Thymus (tissue), 11 donors: Measurements from ENCODE around the gene FOS. TPM values are rescaled to one million over a fixed set of nuclear protein-coding genes. Genes with fewer than 3 reads are reported as not detected.

ENCODE experiments used
- DNase-seq, 9 donors: peaks; one replicate each; pipeline ENCODE4 v3.0.0-alpha.2; 2013; ENCODE audit warnings: low spot score in 9 of 9, low read depth in 6 of 9, missing footprints in 1 of 9
- H3K27ac ChIP-seq, 2 donors: one replicate each; pipeline ENCODE4 v1.5.1; 2013; ENCODE audit warnings: control low read depth in 1 of 2, low read depth in 1 of 2, low read length in 1 of 2, mild to moderate bottlenecking in 1 of 2, moderate library complexity in 1 of 2
- H3K27me3 ChIP-seq, 2 donors: one replicate each; pipeline ENCODE4 v1.5.1; 2013; ENCODE audit warnings: low read length in 1 of 2; ENCODE audit not compliant: control insufficient read depth in 2 of 2, insufficient read depth in 1 of 2
- H3K36me3 ChIP-seq, 2 donors: one replicate each; pipeline ENCODE4 v1.5.1; 2013; ENCODE audit warnings: low read length in 1 of 2, mild to moderate bottlenecking in 1 of 2, moderate library complexity in 1 of 2; ENCODE audit not compliant: control insufficient read depth in 2 of 2, insufficient read depth in 2 of 2
- H3K4me1 ChIP-seq, 2 donors: one replicate each; pipeline ENCODE4 v1.5.1; 2013; ENCODE audit warnings: low read length in 2 of 2; ENCODE audit not compliant: control insufficient read depth in 2 of 2, insufficient read depth in 2 of 2
- H3K4me3 ChIP-seq, 2 donors: one replicate each; pipeline ENCODE4 v1.5.1; 2013; ENCODE audit warnings: low read length in 2 of 2, control low read depth in 1 of 2, mild to moderate bottlenecking in 1 of 2
- H3K9me3 ChIP-seq, 2 donors: one replicate each; pipeline ENCODE4 v1.5.1; 2013; ENCODE audit warnings: low read length in 1 of 2, mild to moderate bottlenecking in 1 of 2; ENCODE audit not compliant: control insufficient read depth in 2 of 2, insufficient read depth in 1 of 2
- WGBS: extraction: QIAGEN DNeasy Blood & Tissue Kit; methylation state at CpG from one replicate; pipeline ENCODE4 v1.1.7; 2013; 5-methylcytosine and 5-hydroxymethylcytosine counted together
- polyA plus RNA-seq: library from polyadenylated mRNA; stranded (reverse); fragments of 200-250 nt; gene quantifications from one replicate; pipeline ENCODE4 v1.2.3, GENCODE V29; 2013
- total RNA-seq: library from RNA; stranded (reverse); fragments of 120-200 nt; gene quantifications from one replicate; pipeline ENCODE4 v1.2.4, GENCODE V29; 2013
- donor health status: healthy.

Gene FOS
- total and polyA plus RNA-seq, 2 donors: 143 to 253 TPM

DNA sequence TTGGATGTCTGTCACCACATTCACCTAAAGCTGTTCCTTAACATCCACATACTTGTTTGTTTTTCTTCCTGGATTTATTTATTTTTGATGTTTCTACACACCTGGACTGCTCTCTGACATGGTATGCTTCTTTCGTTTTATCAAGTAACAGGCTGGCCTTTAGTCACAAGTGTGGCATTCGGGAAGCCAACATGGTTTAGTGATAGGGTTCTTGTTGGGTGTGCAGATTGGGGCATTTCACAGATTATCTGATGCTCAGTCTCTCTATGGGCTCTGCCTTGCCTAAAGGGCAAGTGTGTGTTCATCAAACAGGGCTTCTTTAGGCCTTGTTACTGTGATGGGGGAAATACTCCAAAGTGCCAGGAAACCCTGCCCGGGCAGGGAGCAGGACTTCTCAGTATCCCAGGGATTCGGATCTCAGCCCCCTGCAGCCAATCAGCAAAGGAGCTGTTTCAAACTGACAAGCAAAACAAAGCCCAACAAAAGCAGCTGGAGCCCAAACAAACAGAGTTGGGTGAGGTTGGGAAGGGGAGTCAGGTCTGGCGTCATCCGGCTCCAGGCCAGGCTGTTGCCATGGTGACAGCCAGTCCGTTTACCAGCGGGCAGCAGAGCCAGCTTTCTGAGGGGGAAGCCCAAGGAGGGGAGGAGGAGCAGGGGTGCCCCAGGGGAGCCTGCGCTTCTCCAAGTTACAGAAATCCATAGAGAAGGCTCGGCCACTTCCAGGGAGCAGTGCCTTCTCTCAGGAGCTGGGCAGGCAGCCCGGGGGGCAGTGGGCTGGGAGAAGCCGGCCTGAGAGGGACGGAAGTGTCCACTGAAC is 31.9 kb downstream of the FOS start:
- no peak overlapping the region for H3K4me3 ChIP-seq
- 92% methylated on average over 13 of the region's 13 CpGs for WGBS
- H3K27me3 ChIP-seq: no peaks in the 10 kb centered on the region
- DNase-seq: peak in 1 of 9 donors; percentile 18
- no peaks in the 10 kb centered on the region for H3K9me3 ChIP-seq
- no peaks in the 10 kb centered on the region for H3K36me3 ChIP-seq
- H3K27ac ChIP-seq: peak overlapping the region; percentile 47 to 77
- peaks cover 0 to 8% of the 10 kb centered on the region in 2 donors for H3K4me1 ChIP-seq

DNA sequence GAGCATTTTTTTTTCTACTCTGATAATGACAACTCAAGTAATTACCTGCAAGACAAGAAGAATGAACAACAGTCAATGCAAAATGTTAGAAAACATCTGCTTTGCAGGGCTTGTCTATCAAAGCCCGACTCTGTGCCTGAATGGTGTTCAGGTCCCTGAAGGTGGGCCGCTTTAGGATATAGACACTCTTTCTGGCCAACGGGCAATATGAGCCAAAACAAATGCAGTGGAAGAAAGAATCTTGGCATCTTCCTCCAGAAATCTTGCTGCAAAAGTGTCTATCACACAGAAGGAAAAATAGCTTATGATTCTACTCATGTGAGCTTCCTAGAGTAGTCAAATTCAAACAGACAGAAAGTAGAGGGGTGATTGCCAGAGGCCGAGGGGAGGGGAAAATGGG is 32.7 kb downstream of the FOS start:
- Histone ChIP-seq H3K4me3 (no peak overlapping the region), H3K36me3 (no peaks in the 10 kb centered on the region), H3K9me3 (no peaks in the 10 kb centered on the region), H3K27ac (no peak overlapping the region), H3K27me3 (no peaks in the 10 kb centered on the region), H3K4me1 (peaks cover 0 to 8% of the 10 kb centered on the region in 2 donors)
- 93% methylated on average over 4 of the region's 4 CpGs for WGBS
- DNase-seq: no peak

DNA sequence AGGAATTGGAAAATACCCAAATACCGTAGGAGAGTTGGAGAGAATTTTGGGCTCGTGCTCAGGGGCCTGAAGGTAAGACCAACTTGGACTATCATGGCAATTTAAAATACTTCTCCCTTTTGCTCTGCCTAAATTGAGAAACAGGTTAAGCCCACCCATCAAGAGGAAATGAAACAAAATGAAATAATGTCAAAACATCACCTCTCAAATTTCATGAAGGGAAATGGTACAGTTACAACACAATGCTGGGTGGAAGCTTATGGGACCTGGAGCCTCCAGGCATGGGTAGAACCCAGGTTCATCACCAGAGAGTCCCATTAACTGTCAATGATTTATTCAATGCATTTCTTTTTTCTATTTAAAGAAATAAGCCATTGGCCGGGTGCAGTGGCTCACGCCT is 33.7 kb downstream of the FOS start:
- Histone ChIP-seq H3K36me3 (no peaks in the 10 kb centered on the region), H3K9me3 (no peaks in the 10 kb centered on the region), H3K4me3 (no peak overlapping the region), H3K4me1 (peaks cover 0 to 7% of the 10 kb centered on the region in 2 donors), H3K27me3 (no peaks in the 10 kb centered on the region), H3K27ac (no peak overlapping the region)
- DNase-seq: no peak
- 96% methylated on average over 4 of the region's 4 CpGs for WGBS

DNA sequence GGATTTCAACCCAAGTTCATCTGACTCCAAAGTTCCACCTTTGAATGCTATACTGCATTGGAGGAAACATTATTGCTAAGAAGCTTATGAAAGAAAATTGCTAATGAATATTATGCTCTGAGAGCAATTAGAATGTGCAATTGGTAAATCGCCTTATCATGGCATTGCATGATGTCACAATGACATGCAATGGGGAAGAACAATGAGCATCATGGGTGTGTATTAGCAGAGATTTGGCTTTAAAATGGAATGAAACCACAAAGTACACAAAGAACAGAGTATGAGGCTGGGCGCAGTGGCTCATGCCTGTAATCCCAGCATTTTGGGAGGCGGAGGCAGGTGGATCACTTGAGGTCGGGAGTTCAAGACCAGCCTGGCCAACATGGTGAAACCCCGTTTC is 34.7 kb downstream of the FOS start:
- Histone ChIP-seq H3K4me3 (no peak overlapping the region), H3K27ac (no peak overlapping the region), H3K36me3 (no peaks in the 10 kb centered on the region), H3K4me1 (peaks cover 0 to 3% of the 10 kb centered on the region in 2 donors), H3K9me3 (no peaks in the 10 kb centered on the region), H3K27me3 (no peaks in the 10 kb centered on the region)
- no peak for DNase-seq
- over 99% methylated on average over 5 of the region's 5 CpGs for WGBS

DNA sequence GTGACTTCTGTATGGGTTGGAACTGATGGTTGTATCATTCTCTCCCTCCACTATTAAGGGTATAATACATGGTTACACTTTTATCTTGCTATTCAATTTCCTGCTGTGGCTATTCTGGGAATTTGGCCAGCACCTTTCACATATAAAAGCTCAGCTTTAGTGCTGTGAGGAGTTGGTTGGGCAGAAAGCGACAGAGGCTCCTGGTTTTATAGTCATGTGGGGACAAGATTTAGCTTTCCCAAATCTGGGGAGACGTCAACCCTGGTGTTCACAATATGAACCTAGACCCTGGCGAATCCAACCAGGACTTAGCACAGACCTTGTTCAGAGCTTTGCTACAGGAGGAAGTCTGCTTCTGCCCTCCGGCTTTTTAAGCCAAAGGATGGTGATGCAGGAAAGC is 36.5 kb downstream of the FOS start:
- no peaks in the 10 kb centered on the region for H3K36me3 ChIP-seq
- no peaks in the 10 kb centered on the region for H3K9me3 ChIP-seq
- no peak overlapping the region for H3K27ac ChIP-seq
- H3K4me3 ChIP-seq: no peak overlapping the region
- peaks cover 0 to 3% of the 10 kb centered on the region in 2 donors for H3K4me1 ChIP-seq
- WGBS: 40% methylated on average over 4 of the region's 4 CpGs
- DNase-seq: no peak
- no peaks in the 10 kb centered on the region for H3K27me3 ChIP-seq

DNA sequence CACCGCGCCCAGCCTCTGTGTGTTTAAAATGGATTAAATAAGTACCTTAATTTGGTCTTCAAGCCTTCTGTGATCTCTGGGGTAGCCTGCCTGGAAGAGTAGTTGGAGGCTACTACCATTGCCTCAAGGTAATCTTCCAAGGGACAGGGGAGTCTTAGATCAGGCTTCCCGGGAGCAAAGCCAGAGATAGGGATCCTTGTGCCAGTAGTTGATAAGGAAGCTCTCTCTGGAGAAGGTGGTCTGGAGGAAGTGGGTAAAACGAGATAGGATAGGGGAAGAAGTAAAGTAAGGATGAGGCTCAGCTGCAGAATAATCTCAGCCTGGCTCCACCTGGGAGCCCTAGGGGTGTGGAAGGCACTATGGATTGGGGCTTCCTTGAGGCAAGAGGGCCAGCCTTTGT is 38.5 kb downstream of the FOS start:
- 89% methylated on average over 4 of the region's 4 CpGs for WGBS
- H3K4me1 ChIP-seq: no peaks in the 10 kb centered on the region
- no peak for DNase-seq
- H3K36me3 ChIP-seq: no peaks in the 10 kb centered on the region
- H3K4me3 ChIP-seq: no peak overlapping the region
- no peak overlapping the region for H3K27ac ChIP-seq
- H3K27me3 ChIP-seq: no peaks in the 10 kb centered on the region
- no peaks in the 10 kb centered on the region for H3K9me3 ChIP-seq

DNA sequence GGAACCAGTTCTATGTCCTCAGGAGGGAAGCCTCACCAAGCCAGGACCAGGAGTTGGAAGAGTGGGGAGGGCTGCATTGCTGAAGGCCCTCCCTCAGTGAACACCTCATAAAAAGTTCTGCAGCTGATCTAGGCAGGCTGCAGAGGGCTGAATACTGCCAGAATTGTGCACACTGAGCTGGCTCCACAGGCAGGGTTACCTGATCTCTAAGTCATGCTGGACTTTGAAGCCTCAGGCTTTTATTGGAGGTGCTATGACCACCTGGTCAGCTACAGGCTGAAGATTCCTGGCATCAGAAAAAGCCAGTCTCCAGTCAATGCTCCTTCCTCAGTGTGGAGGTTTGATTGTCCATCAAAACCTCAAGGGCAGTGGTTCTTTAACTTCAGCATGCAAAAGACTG is 39.7 kb downstream of the FOS start:
- no peak overlapping the region for H3K27ac ChIP-seq
- no peaks in the 10 kb centered on the region for H3K36me3 ChIP-seq
- no peak for DNase-seq
- no peaks in the 10 kb centered on the region for H3K4me1 ChIP-seq
- no peak overlapping the region for H3K4me3 ChIP-seq
- H3K27me3 ChIP-seq: no peaks in the 10 kb centered on the region
- H3K9me3 ChIP-seq: no peaks in the 10 kb centered on the region

DNA sequence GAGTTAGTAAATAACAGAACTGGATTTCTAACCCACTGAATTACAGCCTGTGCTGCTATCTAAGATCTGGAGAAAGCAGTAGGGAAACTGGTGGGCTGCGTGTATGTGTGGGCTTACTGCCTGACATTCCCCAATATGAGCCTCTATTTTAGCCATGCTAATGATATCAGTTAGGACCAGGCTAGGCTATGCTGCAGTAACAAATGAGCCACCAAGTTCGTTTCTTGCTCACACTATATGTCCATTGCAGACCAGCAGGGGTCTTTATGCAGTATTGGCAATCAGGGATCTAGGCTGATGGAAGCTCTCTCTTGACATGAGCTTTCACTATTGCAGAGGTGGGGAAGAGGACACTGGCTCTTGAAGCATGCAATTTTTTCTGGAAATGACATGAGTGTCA is 40.4 kb downstream of the FOS start:
- 90% methylated on average over 2 of the region's 2 CpGs for WGBS
- no peak for DNase-seq
- H3K4me1 ChIP-seq: no peaks in the 10 kb centered on the region

DNA sequence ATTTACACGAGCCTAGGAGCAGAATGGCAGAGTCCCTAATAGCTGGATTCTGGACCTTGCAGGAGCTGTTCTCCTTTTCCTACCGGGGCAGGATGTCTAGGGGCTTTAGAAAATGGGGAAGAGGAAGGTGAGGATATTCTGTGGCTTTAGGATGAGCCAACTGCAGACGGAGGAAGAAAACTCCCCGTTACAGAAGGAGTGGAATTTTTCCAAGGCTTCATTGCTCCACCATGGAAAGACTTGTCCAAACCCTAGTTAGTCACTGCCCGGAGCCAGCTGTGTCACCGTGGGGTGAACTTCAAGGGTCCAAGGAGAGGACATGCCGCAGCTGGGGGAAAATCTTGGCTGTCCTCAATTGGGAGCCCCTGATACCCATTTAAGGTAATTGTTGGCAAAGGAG is 41.6 kb downstream of the FOS start:
- Histone ChIP-seq H3K4me1 (peaks cover 0 to 7% of the 10 kb centered on the region in 2 donors), H3K27me3 (peaks cover 0 to 3% of the 10 kb centered on the region in 2 donors), H3K36me3 (no peaks in the 10 kb centered on the region), H3K9me3 (no peaks in the 10 kb centered on the region), H3K4me3 (no peak overlapping the region), H3K27ac (no peak overlapping the region)
- no peak for DNase-seq
- WGBS: 65% methylated on average over 7 of the region's 7 CpGs

More for the DNA sequence above, 40.4 kb downstream of the FOS start:
- H3K36me3 ChIP-seq: no peaks in the 10 kb centered on the region
- H3K4me3 ChIP-seq: no peak overlapping the region
- H3K9me3 ChIP-seq: no peaks in the 10 kb centered on the region
- peaks cover 0 to 3% of the 10 kb centered on the region in 2 donors for H3K27me3 ChIP-seq
- no peak overlapping the region for H3K27ac ChIP-seq
